ENCODE data around the gene NKRF.
A peak's percentile ranks its signal among the peaks of the same experiment; 100 is the strongest.

Gene NKRF

GRCh38 chrX:119579414-119579813, 26.8 kb downstream of the NKRF start:
- Mint-ChIP-seq H3K27ac (no peak overlapping the region), H3K4me3 (no peak overlapping the region), H3K9me3 (no peaks in the 10 kb centered on the region), H3K4me1 (no peaks in the 10 kb centered on the region), H3K36me3 (ENCODE audit: low read depth) (no peaks in the 10 kb centered on the region), H3K27me3 (ENCODE audit: low read depth) (no peaks in the 10 kb centered on the region)
- no peak for TF ChIP-seq CTCF (IDR thresholded peaks at IDR 0.05; ENCODE audit: unreplicated experiment in 3 of 3)

GRCh38 chrX:119574394-119575266, 31.6 kb downstream of the NKRF start, which contains the start of gene UBE2A:
Gene UBE2A, plus strand, starts transcription at chrX:119574563. Its CDS starts 149 bp downstream, at chrX:119574712.
- peak within 1 kb of the TSS; percentile 84 to 90 (median 90) for H3K4me3 Mint-ChIP-seq
- H3K27ac Mint-ChIP-seq = peak within 1 kb of the TSS; percentile 83 to 91 (median 88)
- H3K36me3 Mint-ChIP-seq (ENCODE audit: low read depth) = no peaks in the 10 kb centered on the region
- H3K9me3 Mint-ChIP-seq = peaks cover 12% of the 10 kb centered on the region
- H3K4me1 Mint-ChIP-seq = peaks cover 10% of the 10 kb centered on the region
- no peaks in the 10 kb centered on the region for H3K27me3 Mint-ChIP-seq (ENCODE audit: low read depth)
- peak; percentile 35 to 46 (median 36) for TF ChIP-seq CTCF (IDR thresholded peaks at IDR 0.05; ENCODE audit: unreplicated experiment in 3 of 3)

GRCh38 chrX:119573840-119574393, 32.3 kb downstream of the NKRF start:
- Mint-ChIP-seq H3K27ac (peak overlapping the region; percentile 83 to 91 (median 88)), H3K4me3 (peak overlapping the region; percentile 84 to 90 (median 90)), H3K27me3 (ENCODE audit: low read depth) (no peaks in the 10 kb centered on the region), H3K9me3 (peaks cover 15% of the 10 kb centered on the region), H3K36me3 (ENCODE audit: low read depth) (no peaks in the 10 kb centered on the region), H3K4me1 (peaks cover 10% of the 10 kb centered on the region)
- TF ChIP-seq CTCF (IDR thresholded peaks at IDR 0.05; ENCODE audit: unreplicated experiment in 3 of 3) = no peak

- TF ChIP-seq CTCF (IDR thresholded peaks at IDR 0.05; ENCODE audit: unreplicated experiment in 3 of 3) = no peak
- no peaks in the 10 kb centered on the region for H3K36me3 Mint-ChIP-seq (ENCODE audit: low read depth)
- peaks cover 15% of the 10 kb centered on the region for H3K9me3 Mint-ChIP-seq
- peak overlapping the region; percentile 83 to 91 (median 88) for H3K27ac Mint-ChIP-seq
- no peaks in the 10 kb centered on the region for H3K27me3 Mint-ChIP-seq (ENCODE audit: low read depth)
- H3K4me1 Mint-ChIP-seq = peaks cover 10% of the 10 kb centered on the region
- H3K4me3 Mint-ChIP-seq = peak overlapping the region; percentile 84 to 90 (median 90)
Measured at GRCh38 chrX:119573222-119573621, 33.0 kb downstream of the NKRF start.

GRCh38 chrX:119570351-119570835, 35.8 kb downstream of the NKRF start:
- Mint-ChIP-seq H3K27ac (no peak overlapping the region), H3K27me3 (ENCODE audit: low read depth) (no peaks in the 10 kb centered on the region), H3K4me3 (no peak overlapping the region), H3K9me3 (peaks cover 15% of the 10 kb centered on the region), H3K36me3 (ENCODE audit: low read depth) (no peaks in the 10 kb centered on the region), H3K4me1 (peaks cover 10% of the 10 kb centered on the region)
- TF ChIP-seq CTCF (IDR thresholded peaks at IDR 0.05; ENCODE audit: unreplicated experiment in 3 of 3) = no peak
